ENCODE data around the gene CDK14.
"Not testable (repeated sequence)": the region's sequence is repeated elsewhere in the genome, so short reads cannot be mapped to it uniquely, and the experiment has no call there.

The CDK14 gene

DNA sequence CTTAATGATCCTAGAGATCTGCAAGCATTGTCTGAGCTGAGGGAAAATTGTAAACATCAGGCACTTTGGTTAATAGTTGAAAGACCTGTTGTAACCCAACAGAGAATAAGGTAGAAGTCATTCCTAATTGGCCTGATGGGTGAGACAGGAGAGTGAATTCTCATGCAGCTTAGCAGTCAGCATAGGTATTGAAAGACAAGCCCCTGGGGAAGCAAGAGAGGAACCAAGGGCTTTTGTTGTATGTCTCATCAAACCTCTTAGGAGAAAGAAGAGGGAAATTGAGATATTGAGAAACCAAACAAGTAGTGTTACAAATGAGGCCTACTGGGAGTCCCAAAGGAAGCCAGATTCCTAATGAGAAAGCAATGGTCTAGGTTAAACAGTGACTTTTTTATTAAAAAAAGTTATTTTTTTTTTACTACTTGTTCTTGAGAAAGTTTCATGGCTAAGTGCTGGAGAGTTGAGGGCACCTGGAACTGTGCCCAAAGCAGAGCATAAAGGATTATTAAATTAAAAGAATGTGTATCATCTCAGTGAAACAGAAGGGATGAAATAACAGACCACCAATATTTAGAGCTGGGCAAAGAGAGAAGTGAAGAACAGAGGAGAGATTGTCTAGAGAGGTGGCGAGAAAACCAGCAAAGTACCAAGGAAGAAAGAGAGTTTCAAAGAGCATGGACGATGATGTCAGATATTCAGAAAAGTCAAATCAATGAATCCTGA, 168.9 kb downstream of the CDK14 start:
- DNase-seq = no peak

DNA sequence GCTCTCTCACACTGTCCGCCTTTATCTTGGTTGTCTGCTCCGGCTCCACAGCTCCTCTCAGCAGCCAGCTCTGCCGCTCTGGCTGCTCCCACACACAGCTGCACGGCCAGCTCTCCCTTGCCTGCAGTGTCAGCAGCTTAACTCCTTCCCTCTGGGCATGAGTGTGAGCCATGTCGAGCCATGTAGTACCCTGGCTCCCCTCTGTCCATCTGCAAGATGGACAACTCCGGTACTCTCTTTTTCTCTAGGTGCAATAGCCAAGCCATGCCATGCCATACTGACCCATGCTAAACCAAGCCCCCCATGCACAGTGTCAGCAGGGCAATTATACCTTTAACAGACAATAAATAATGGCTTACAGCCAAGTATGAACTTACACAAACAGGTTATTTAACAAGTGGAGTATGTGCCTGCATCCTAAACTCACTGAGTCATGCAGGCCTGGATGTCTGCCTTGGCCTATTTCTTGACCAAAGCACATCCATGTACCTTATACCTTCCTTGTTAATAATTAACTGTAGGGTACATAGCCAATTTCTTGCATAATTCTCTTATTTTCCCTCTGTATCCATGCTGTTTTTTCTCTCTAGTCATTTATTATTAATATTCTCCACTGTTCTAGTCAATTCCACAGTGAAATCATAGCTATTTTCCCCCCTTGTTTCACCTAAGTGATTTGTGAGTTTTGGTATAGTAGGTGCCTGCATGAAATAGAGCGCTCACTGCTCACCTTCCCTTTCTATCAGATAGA, 170.9 kb downstream of the CDK14 start:
- no peak for DNase-seq

DNA sequence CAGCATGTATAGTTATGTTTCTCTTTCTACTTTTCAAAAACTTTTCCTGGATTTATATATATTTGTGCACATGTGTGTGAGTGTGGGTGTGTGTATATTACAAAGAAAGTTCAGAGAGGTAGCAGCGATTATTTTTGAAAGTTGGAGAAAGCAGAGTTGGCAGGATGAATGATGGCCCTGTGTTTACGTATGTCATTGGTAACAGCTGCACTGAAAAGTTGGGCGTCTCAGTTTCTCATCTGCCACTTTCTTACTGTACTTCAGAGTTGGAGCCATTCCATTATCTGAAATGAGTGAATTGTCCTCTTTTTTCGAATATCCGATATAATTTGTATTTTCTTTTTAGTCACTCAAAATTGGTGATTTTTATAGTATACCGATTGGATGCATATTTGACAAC, 172.2 kb downstream of the CDK14 start:
- DNase-seq = no peak

DNA sequence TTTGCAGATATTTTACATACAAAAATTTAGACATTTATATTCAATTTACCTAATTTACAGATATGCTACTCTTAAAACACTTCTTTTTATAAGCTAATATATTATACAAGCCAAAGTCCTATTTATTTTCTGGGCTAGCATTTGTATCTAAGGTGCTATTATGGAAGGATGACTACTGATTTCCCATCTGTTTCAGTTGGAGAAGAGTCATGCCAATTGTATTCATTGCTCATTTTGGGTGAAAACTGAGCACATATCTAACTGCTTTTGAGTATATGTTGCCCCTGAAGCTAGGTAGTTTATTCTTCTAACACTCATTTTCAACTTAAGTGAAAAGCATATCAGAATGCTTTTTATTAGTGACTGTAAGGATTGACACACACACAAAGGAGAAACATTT, 172.9 kb downstream of the CDK14 start:
- no peak for DNase-seq

DNA sequence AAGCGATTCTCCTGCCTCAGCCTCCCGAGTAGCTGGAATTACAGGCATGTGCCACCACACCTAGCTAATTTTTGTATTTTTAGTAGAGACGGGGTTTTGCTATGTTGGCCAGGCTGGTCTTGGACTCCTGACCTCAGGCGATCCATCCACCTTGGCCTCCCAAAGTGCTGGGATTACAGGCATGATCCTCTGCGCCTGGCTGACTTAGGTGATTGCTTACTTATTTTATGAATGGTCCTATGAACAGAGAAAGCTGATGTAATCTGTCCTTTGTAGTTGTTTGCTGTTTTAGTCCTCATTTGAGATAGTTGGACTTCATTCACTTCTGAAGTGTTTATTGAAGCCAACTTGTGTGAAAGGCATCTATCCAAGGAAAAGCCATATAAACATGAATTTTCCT, 173.4 kb downstream of the CDK14 start:
- not testable (repeated sequence) for DNase-seq

DNA sequence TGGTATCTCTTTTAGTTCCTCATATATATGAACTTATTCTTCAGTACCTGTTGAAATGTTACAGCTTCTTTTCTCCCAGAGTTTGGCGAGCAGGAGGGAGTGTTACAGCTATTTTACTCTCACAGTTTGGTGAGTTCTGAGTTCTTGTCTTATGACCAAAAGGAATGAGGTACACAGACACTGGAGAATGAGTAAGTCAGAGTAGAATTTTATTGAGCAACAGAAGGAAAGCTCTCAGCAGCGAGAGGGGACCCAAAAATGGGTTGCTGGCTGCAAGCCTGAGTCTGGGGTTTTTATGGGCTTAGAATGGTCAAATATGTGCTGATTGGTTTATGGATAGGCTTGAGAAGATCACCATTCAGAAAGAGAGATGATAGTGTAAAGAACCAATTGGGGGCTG, 175.2 kb downstream of the CDK14 start:
- no peak for DNase-seq

DNA sequence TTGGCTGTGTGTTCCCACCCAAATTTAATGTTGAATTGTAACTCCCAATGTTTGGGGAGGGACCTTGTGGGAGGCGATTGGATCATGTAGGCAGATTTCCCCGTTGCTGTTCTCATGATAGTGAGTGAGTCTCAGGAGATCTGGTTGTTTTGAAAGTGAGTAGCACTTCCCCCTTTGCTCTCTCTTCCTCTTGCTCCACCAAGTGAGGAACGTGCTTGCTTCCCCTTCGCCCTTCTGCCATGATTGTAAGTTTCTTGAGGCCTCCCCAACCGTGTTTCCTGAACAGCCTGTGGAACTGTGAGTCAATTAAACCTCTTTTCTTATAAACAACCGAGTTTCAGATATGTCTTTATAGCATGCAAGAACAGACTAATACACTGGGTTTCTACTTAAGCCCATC, 176.3 kb downstream of the CDK14 start:
- no peak for DNase-seq

DNA sequence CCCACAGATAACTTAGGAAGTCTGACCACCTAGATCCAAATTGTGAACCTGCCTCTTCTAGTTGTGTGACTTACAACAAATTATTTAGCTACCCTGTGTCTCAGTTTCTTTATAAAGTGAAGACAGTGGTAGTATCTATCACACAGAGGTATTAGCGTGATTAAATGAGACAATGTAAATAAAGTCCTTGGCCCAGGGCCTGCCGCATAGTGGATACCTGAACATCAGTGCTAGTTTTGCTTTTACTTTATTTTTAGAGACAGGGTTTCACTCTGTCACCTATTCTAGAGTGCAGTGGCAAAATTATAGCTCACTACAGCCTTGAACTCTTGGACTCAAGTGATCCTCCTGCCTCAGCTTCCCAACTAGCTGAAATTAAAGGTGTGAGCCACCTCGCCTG, 177.1 kb downstream of the CDK14 start:
- no peak for DNase-seq

DNA sequence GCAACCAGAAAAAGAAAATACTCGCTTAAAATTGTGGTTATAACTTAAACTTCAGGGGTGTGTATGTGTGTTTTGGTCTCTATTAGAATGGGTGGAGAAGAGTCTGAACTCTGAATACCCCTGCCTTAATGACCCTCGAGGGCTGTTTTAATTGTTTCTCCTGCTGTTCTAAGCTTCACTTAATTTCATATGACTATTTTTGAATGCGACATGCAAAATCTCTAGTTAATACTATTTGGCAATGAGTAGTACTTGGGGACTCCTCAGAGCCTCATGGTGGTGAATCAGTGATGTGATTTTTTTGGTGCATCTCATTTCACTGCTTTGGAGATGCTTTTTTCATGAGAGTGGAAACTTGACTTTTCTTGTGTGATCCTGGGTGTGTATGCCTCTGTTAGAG, 178.6 kb downstream of the CDK14 start:
- no peak for DNase-seq

DNA sequence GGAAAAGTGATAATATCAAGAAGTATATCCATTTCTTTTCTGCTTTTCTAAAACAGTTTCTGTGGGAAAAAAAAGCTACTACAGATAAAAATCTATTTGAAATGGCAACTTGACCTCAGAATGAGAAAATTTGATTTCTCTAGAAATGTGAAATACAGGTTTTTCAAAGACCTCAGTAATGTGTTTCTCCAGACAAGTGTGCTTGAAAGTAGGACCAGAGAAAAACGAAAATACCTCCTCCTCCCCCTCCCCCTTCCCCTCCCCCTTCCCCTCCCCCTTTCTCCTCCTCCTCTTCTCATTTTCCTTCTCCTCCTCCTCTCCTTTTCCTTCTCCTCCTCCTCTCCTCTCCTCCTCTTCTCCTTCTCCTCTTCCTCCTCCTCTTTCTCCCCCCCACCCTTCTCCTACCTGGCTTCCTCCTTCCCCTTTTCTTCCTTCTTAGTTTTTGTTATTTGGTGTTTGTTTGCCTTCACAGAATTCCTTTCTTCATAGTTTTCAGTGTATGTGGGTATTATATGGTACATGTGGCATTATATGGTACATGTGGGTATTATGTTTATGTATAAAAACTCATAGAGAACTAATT, 179.4 kb downstream of the CDK14 start:
- DNase-seq = no peak

DNA sequence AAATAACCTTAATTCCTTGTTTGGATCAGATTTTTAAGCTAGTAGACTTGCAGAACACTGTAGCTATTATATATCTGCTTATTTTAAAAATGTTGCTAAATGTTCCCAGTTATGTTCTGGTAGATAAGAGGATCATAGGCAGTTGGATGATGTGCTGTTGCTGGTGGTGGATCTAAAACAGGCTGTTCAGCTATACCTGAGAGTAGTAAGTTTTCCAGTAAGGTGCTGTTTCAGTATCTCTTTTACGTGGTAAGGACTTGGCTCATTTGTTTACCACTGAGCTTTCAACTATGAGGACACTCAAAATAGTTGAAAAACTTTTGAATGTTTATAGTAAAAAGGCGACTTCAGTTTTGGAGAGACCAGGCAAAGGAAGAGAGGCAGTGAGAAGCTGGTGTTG, 180.9 kb downstream of the CDK14 start:
- no peak for DNase-seq

DNA sequence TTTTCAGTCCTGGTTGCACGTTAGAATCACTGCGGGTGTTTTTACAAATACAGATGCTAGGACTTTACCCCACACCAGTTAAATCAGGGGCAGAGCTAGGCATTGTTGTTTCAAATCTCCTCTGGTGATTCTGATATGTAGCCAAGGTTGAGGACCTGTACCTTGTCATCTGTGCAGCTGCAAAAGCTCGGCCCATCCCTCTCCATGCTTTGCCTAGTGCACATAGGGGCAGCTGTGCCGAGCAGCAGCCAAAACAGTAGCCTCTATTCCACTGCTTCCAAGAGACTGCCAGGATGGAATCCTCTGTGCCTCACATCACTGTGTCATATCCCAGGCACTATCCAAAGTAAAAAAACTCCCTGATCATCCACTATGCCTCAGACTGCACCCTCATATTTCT, 181.3 kb downstream of the CDK14 start:
- no peak for DNase-seq

DNA sequence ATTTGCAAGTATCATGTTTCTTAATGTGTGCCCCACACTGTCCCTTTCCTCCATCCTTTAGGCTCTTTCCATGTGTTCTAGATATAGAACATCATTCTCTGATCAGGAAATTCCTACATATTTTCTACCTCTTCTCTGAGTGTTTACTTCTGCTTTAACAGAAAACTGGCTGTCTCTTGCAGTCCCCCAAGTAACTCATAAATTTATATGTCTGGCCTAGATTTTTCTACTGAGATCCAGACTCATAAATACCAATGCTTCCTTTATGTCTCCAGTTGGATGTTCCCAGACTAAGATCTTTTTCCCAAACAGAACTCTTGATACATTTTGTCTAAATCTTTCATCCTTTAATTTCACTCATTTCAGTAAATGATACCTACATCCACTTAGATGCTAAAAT, 181.8 kb downstream of the CDK14 start:
- DNase-seq = no peak

DNA sequence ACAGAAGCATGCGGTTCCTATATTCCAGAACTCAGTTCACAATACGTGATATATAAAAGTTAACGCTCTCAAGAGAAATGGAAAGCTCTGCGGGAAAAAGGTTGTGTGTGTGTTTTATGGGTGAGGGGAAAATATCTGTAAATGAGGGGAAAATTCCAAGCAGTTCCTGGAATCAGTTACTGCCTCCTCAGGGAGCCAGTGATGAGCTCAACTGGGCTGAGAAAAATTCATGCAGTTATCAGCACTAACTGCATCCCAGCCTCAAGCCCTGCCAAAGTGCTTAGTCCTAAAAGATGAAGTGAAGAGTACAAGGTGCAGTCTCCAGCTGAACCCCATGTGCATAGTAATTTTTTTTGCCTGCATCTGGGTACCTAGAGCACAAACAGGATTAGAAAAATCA, 191.9 kb downstream of the CDK14 start:
- DNase-seq = no peak

DNA sequence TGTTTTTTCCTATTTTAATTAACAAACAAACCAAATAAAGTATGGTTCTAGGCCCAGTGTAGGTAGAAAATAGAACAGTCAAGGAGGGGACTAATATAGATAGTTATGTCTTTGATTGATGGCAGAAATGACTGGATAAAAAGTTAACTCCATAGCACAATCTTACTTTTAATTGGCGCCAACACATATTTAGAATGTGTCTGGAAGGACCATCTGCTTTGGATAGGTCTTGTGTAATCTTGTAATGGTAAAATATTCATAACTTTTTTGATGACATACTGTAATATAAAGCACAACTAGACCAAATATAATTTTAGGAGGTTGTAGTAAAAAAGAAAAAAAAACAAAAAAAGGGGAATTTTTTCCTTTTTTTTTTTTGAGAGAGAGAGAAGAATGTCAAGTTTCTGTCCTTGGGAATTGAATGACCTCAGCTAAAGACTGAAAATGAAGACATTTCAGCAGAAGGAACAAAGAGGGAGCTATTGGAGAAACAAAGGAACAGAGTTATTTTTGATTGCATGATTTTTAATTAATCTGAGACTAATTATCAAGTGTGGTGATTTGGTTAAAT, 193.7 kb downstream of the CDK14 start:
- no peak for DNase-seq

DNA sequence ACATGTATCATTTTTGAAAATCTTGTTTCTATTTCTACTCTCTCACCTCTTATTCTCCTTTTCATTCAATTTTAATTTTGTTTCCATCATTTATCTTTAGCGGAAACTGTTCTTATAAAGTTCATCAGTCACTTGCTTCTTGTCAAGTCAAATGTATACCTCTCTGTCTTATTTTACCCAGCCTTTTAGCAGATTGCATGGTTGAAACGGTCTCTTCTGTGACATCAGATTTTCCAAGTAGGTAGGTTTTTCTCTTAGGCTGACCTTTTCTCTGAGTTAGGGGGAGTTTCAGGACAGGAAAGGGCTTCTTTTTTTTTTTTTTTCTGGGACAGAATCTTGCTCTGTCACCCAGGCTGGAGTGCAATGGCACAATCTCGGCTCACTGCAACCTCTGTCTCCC, 195.5 kb downstream of the CDK14 start:
- no peak for DNase-seq

DNA sequence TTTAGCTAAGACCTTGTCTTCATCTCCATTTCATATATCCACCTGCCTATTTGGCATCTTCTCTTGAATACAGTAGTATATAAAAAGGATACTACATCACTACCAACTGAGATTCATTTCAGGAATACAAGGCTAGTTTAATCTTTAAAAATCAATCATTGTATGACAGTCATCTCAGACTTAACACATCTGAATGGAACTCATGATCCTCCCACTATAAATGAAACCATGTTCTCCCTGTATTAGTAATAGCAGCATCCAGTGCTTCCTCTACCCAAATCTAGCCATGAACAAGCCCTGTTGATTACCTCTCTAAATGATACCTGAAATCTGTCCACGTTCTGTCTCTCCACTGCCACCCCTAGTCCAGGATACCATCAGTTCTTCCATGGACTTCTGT, 196.2 kb downstream of the CDK14 start:
- DNase-seq = no peak

DNA sequence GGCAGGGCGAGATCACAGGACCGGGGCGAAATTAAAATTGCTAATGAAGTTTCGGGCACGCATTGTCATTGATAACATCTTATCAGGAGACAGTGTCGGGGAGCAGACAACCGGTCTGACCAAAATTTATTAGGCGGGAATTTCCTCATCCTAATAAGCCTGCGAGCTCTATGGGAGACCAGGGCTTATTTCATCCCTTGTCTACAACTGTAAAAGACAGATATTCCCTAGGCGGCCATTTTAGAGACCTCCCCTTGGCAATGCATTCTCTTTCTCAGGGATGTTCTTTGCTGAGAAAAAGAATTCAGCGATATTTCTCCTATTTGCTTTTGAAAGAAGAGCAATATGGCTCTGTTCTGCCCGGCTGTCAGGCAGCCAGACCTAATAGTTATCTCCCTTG, 198.1 kb downstream of the CDK14 start:
- DNase-seq = not testable (repeated sequence)

DNA sequence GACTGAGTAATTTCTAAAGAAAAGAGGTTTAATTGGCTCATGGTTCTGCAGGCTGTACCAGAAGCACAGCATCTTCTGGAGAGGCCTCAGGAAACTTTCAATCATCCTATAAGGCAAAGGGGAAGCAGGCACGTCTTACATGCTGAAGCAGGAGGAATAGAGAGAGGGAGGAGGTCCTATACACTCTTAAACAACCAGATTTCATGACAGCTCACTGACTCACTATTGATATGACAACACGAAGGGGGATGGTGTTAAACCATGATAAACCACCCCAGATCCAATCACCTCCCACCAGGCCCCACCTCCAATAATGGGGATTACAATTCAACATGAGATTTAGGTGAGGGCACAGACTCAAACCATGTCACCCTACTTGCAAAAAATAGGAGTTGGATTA, 201.5 kb downstream of the CDK14 start:
- no peak for DNase-seq

DNA sequence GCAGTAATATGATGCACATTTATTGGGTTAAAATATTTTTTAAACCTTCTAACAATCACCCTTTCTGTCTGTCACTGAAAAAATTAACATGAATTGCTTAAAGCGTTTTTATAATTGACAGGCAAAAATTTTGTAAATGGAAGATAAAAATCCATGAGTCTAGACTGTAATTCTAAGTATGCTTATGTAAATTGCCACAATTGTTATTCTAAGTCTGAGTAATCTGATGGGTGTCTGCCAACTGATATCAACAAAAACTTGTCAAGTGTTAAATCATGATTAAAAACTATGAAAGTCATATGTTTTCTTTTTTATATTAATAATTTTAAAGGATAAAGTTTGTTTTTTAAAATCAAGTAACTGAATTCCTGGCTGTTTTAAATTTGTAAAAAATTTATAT, 208.2 kb downstream of the CDK14 start:
- no peak for DNase-seq

DNA sequence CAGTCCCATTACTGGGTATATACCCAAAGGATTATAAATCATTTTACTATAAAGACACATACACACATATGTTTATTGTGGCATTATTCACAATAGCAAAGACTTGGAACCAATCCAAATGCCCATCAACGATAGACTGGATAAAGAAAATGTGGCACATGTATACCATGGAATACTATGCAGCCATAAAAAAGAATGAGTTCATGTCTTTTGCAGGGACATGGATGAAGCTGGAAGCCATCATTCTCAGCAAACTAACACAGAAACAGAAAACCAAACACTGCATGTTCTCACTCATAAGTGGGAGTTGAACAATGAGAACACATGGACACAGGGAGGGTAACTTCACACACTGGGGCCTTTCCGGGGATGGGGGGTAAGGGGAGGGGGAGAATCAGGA, 219.4 kb downstream of the CDK14 start:
- DNase-seq = not testable (repeated sequence)

DNA sequence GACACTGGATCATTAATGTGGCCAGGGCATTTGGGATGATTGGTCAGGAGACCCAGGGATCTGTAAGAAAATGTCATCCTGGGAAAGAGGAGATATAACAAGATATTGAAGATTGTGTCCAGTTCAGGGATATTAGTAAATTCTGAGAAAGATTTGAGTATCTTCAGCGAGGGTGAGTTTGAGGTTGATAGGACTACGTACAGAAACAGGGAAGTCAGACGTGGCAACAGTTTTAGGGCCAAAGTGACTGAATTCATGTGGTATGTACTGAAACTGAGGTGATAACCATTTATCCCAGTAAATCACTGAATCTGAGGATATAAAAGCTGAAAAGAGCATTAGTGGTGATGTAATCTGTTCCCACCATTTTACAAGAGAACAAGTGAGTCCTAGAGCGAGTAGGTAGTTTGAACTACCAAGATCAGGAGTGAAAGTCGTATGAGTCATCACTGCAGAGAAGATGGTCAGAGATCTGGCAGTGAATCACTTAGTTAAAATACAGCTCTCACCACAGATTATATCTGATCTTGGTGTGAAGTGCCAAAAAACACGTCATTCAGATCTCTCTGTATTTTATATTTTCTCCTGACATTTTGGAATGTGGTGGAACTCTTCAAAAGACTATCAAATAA, 220.5 kb downstream of the CDK14 start:
- no peak for DNase-seq

DNA sequence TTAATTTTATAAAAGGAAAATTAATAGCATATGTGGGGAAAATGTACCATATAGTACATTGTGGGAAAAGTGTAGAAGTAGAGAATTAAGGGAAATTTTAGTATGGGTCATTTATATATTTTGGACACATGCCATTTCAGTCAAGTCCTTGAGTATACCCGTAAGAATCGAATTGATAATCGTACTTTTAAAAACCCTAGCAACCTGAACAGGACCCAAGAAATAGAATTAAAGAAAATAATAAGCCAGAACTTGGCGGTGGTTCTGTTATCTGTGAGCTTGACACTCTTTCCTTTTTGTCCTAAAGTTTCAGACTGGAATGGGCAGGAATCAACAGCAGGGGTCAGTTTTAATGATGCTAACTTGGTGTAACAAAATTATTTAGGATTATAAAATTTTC, 221.0 kb downstream of the CDK14 start:
- DNase-seq = no peak

DNA sequence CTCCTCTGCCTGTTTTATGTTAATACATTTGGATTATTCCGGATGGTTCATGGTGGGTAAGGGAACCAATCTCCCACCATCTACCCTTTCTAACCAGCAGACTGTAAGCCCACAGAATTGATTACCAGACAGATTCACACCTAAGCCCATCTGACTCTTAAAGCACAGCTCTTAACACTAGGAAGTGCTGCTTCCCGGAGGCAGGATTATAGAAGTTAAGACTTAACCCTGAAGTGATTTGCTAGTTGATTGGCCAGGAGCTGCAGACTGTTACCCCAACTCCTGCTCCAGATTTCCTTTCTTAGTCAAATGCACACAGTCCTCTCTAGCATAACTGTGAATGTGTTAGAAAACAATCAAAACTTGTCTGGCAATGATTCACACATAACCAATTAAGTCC, 221.7 kb downstream of the CDK14 start:
- DNase-seq = no peak
